ENCODE data around the gene MORN1.

Gene MORN1

DNA sequence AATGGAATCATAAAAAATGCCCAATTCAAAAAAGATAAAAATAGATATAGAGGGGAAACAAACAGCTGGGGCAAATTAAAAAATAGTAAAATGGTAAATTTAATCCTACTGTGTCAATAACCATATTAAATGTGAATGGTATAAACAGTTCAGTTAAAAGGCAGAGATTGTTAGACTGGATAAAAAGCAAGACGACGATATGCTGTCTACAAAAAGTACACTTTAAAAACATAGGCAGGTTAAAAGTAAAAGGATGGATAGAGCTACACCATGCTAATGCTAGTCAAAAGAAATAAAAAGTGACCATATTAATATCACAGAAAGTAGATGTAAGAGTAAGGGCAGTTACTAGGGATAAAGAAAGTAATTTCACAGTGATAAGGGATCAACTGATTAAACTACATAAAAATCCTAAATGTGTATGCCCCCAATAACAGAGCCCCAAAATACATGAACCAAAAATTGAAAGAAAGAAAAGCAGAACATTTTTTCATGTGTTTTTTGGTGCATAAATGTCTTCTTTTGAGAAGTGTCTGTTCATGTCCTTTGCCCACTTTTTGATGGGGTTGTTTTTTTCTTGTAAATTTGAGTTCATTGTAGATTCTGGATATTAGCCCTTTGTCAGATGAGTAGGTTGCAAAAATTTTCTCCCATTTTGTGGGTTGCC, 27.4 kb downstream of the MORN1 start:
- Histone ChIP-seq H3F3A (ENCODE audit: control insufficient read depth, insufficient read depth) (no peaks in the 10 kb centered on the region), H3K79me2 (ENCODE audit: control insufficient read depth, low read length) (no peaks in the 10 kb centered on the region), H3K36me3 (ENCODE audit: control insufficient read depth, low read length) (no peaks in the 10 kb centered on the region), H3K9me2 (replicated peaks; ENCODE audit: control insufficient read depth, low read length) (no peaks in the 10 kb centered on the region), H4K20me1 (ENCODE audit: control insufficient read depth, insufficient read depth, low read depth, low read length) (no peaks in the 10 kb centered on the region), H3K4me1 (ENCODE audit: control insufficient read depth, low read length) (no peaks in the 10 kb centered on the region), H3K4me3 (ENCODE audit: low read length) (no peak overlapping the region), H3K27me3 (ENCODE audit: control insufficient read depth, low read length) (no peaks in the 10 kb centered on the region), H3K27ac (ENCODE audit: low read depth, low read length) (no peak overlapping the region), H3K4me2 (ENCODE audit: low read length) (no peak overlapping the region), H3K9me3 (ENCODE audit: control insufficient read depth, insufficient read depth, low read length) (no peaks in the 10 kb centered on the region)
- TF ChIP-seq, protein P1, sequence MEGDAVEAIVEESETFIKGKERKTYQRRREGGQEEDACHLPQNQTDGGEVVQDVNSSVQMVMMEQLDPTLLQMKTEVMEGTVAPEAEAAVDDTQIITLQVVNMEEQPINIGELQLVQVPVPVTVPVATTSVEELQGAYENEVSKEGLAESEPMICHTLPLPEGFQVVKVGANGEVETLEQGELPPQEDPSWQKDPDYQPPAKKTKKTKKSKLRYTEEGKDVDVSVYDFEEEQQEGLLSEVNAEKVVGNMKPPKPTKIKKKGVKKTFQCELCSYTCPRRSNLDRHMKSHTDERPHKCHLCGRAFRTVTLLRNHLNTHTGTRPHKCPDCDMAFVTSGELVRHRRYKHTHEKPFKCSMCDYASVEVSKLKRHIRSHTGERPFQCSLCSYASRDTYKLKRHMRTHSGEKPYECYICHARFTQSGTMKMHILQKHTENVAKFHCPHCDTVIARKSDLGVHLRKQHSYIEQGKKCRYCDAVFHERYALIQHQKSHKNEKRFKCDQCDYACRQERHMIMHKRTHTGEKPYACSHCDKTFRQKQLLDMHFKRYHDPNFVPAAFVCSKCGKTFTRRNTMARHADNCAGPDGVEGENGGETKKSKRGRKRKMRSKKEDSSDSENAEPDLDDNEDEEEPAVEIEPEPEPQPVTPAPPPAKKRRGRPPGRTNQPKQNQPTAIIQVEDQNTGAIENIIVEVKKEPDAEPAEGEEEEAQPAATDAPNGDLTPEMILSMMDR (IDR thresholded peaks at IDR 0.05; ENCODE audit: low read depth, low read length, poor library complexity, severe bottlenecking) = no peak
- TF ChIP-seq EZH2phosphoT487 (IDR thresholded peaks at IDR 0.05; ENCODE audit: borderline replicate concordance, low read length) = no peak

DNA sequence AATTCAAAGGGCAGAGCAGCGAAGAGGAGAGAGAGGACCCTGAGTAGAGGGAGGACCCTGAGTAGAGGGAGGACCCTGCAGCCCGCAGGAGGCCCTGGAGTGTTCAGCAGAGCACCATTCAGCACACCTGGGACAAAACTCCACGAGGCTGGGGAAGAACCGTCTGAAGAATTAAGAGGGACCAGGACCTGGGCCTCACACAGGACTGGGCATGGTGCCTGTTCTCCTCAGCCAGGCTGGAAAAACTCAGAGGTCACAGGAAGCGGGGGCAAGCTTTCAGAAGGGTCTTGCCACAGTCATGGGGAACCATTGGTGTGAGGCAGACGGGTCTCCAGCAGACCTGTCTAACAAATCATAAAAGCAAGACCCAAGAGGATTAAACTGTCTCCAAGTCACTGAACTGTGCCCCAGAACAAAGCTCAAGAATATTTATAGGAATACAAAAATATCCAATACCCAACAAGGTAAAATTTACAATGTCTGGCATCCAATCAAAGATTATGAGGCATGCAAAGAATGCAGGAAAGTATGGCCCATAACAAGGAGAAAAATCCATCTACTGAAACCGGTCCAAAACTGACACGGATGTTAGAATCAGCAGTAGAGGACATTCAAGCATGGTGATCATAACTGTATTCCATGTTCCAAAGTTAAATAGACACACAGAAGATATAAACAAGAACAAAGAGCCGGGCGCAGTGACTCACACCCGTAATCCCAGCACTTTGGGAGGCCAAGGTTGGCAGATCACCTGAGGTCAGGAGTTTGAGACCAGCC, 30.6 kb downstream of the MORN1 start:
- Histone ChIP-seq H3K4me2 (ENCODE audit: low read length) (no peak overlapping the region), H3K79me2 (ENCODE audit: control insufficient read depth, low read length) (no peaks in the 10 kb centered on the region), H3F3A (ENCODE audit: control insufficient read depth, insufficient read depth) (no peaks in the 10 kb centered on the region), H3K9me2 (replicated peaks; ENCODE audit: control insufficient read depth, low read length) (no peaks in the 10 kb centered on the region), H3K27me3 (ENCODE audit: control insufficient read depth, low read length) (no peaks in the 10 kb centered on the region), H3K4me3 (ENCODE audit: low read length) (no peak overlapping the region), H3K36me3 (ENCODE audit: control insufficient read depth, low read length) (no peaks in the 10 kb centered on the region), H3K27ac (ENCODE audit: low read depth, low read length) (no peak overlapping the region), H4K20me1 (ENCODE audit: control insufficient read depth, insufficient read depth, low read depth, low read length) (no peaks in the 10 kb centered on the region), H3K9me3 (ENCODE audit: control insufficient read depth, insufficient read depth, low read length) (no peaks in the 10 kb centered on the region), H3K4me1 (ENCODE audit: control insufficient read depth, low read length) (no peaks in the 10 kb centered on the region)
- TF ChIP-seq, protein P1 (IDR thresholded peaks at IDR 0.05; ENCODE audit: low read depth, low read length, poor library complexity, severe bottlenecking) = no peak
- no peak for TF ChIP-seq EZH2phosphoT487 (IDR thresholded peaks at IDR 0.05; ENCODE audit: borderline replicate concordance, low read length)

DNA sequence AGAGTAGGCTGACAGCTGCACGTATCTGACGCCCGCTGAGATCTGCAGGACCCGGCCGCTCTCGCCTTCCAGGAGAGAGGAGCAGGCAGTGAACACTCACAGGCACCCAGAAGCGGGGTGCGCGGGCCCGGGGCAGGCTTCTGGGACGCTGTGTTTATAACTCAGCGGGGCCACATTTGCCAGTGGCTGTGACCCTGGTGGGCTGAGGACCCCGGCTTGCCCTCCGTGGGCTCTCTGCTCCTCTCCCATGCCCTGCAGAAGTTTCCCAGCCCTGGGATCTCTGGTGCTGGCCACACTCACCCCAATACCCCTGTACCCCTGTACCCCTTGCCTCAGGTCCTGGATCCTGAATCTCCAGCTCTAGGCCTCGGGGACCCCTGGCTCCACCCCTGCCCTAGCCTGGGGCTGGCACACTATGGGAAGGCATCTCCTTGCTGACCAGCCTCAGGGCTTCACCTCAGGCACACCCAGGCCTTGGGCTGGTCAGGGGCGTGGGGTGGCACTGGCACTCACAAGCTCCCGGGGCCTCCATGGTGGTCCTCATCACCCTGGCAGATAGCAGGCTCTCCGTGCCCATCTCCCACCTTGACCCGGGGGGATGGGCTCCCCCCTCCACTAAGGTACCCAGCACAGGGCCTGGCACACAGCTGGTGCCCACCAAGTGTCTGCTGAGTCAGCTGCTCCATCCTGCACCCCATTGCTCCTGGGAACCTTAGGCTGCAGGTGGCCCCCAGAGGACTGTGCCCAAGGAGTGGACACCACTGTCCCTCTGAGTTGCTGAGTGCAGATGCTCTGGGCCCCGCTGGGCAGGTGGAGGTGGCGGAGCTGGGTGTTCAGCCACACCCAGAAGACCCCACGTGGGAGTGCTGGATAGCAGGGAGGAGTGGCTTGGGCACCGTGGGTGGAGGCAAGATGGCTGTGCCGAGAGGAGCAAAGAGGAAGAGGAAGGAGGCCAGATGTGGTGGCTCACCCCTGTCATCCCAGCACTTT, 32.4 kb downstream of the MORN1 start:
- Histone ChIP-seq H3K9me2 (replicated peaks; ENCODE audit: control insufficient read depth, low read length) (no peaks in the 10 kb centered on the region), H3K4me3 (ENCODE audit: low read length) (no peak overlapping the region), H3K36me3 (ENCODE audit: control insufficient read depth, low read length) (no peaks in the 10 kb centered on the region), H4K20me1 (ENCODE audit: control insufficient read depth, insufficient read depth, low read depth, low read length) (no peaks in the 10 kb centered on the region), H3K4me2 (ENCODE audit: low read length) (no peak overlapping the region), H3F3A (ENCODE audit: control insufficient read depth, insufficient read depth) (no peaks in the 10 kb centered on the region), H3K9me3 (ENCODE audit: control insufficient read depth, insufficient read depth, low read length) (no peaks in the 10 kb centered on the region), H3K27ac (ENCODE audit: low read depth, low read length) (no peak overlapping the region), H3K4me1 (ENCODE audit: control insufficient read depth, low read length) (no peaks in the 10 kb centered on the region), H3K27me3 (ENCODE audit: control insufficient read depth, low read length) (no peaks in the 10 kb centered on the region), H3K79me2 (ENCODE audit: control insufficient read depth, low read length) (no peaks in the 10 kb centered on the region)
- TF ChIP-seq, protein P1 (IDR thresholded peaks at IDR 0.05; ENCODE audit: low read depth, low read length, poor library complexity, severe bottlenecking) = no peak
